Lung (tissue), 12 donors: Measurements from ENCODE around the gene PTPRB. TPM values are rescaled to one million over a fixed set of nuclear protein-coding genes. Genes with fewer than 3 reads are reported as not detected.

Experiments
- ATAC-seq: fragments of 200-7000 bp; cut with Tn5 transposase; one replicate; pipeline ENCODE4 v1.9.1; 2020; ENCODE audit warnings: moderate number of reproducible peaks; ENCODE audit not compliant: insufficient read depth, low FRiP score
- DNase-seq, 3 donors: peaks; one replicate each; pipeline ENCODE4 v3.0.0-alpha.2; 2013 to 2017
- H3K27ac ChIP-seq, 2 donors: one replicate each; pipeline ENCODE4 v1.5.1; 2013; ENCODE audit warnings: mild to moderate bottlenecking in 2 of 2, moderate library complexity in 2 of 2, control low read depth in 1 of 2, inconsistent platforms in 1 of 2, low read depth in 1 of 2, low read length in 1 of 2
- H3K27me3 ChIP-seq, 3 donors: one replicate each; pipeline ENCODE4 v1.5.1; 2013; ENCODE audit warnings: low read length in 2 of 3; ENCODE audit not compliant: control insufficient read depth in 3 of 3, insufficient read depth in 3 of 3
- H3K36me3 ChIP-seq, 4 donors: one replicate each; pipeline ENCODE4 v1.5.1; 2013; ENCODE audit warnings: low read length in 4 of 4, mild to moderate bottlenecking in 1 of 4, moderate library complexity in 1 of 4; ENCODE audit not compliant: control insufficient read depth in 4 of 4, insufficient read depth in 4 of 4
- H3K4me1 ChIP-seq, 5 donors: one replicate each; pipeline ENCODE4 v1.5.1; 2013; ENCODE audit warnings: low read length in 5 of 5, mild to moderate bottlenecking in 2 of 5, moderate library complexity in 1 of 5; ENCODE audit not compliant: control insufficient read depth in 5 of 5, insufficient read depth in 5 of 5
- H3K4me3 ChIP-seq: one replicate; pipeline ENCODE4 v1.5.1; 2013; ENCODE audit warnings: mild to moderate bottlenecking, control low read depth, moderate library complexity
- H3K9ac ChIP-seq, 2 donors: one replicate each; pipeline ENCODE4 v1.5.1; 2013; ENCODE audit warnings: low read length in 2 of 2, control low read depth in 1 of 2; ENCODE audit not compliant: insufficient read depth in 1 of 2
- H3K9me3 ChIP-seq, 4 donors: one replicate each; pipeline ENCODE4 v1.5.1; 2013; ENCODE audit warnings: low read length in 3 of 4, mild to moderate bottlenecking in 1 of 4, moderate library complexity in 1 of 4; ENCODE audit not compliant: control insufficient read depth in 4 of 4, insufficient read depth in 3 of 4
- WGBS, 2 donors: extraction: QIAGEN DNeasy Blood & Tissue Kit; methylation state at CpG; one replicate each; pipeline ENCODE4 v1.1.7; 2013; 5-methylcytosine and 5-hydroxymethylcytosine counted together
- polyA plus RNA-seq, 2 donors: library from polyadenylated mRNA; stranded (reverse); fragments of 200-250 nt; gene quantifications; one replicate each; pipeline ENCODE4 v1.2.1, GENCODE V29; 2013
- total RNA-seq, 2 donors: library from RNA; depleted of rRNA in 1 of 2; stranded (reverse); fragments of >200 nt in 1 of 2; gene quantifications; one replicate each; pipeline ENCODE4 v1.2.1, GENCODE V29; 2014 to 2021
- TF ChIP-seq, protein P1 (sequence below): IDR thresholded peaks from 2 replicates; pipeline ENCODE4 v1.5.1; 2012; ENCODE audit warnings: mild to moderate bottlenecking; ENCODE audit errors: control extremely low read depth, extremely low read depth
- donor health status: control.
- donor health status: control.
- donor health status: Bipolar disorder and iron deficiency.
- donor health status: healthy.
- donor health status: DM: yes; HTN: yes; CAD: no.

The PTPRB gene
- total and polyA plus RNA-seq, 4 donors, result 15.5 to 93.6 (median 47.9) TPM

DNA sequence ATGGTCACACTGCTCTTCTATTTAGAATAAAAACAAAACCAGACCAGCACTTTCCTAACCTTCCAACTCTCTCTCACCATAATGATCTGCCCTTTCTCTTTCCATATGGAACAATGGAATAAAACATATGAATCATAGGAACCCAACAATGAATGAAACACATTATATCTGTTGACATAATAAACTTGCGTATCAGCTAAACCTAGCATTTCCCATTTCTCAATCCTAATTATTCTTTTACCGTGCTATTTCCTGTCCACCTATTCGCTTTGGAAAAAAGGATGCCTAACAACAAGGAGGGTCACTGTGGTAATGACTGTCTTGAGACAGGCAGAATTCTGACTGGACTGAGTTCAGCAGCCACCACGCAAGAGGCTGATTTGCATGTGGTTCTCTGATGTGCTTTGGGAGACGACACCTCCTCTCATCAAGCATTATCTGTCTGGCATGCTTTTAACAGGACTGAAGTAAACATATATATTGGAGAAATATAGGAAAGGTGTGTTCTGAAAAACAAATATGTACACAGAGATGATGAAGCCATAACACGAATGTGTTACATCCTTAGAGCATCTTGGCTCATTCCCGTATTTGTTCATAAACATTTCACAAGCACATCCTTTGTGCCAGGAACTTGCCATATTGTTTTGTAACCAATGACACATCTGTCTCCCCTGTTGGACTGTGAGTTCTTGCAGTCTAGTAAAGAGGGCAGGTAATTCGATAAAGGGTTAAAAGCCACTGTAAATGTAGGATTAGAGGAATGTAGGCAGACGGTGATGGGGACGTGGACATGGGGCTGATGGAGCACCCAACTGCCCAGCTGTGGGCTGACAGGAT, 87.7 kb downstream of the PTPRB start:
- Histone ChIP-seq H3K27me3 (no peaks in the 10 kb centered on the region), H3K4me3 (no peak overlapping the region), H3K4me1 (peaks cover 0 to 24% (median 6%) of the 10 kb centered on the region in 5 donors), H3K27ac (peak overlapping the region in 1 of 2 donors; percentile 37), H3K36me3 (peaks cover 0 to 3% (median 0%) of the 10 kb centered on the region in 4 donors), H3K9me3 (no peaks in the 10 kb centered on the region), H3K9ac (no peak overlapping the region)
- 63 to 80% methylated on average over 10 of the region's 10 CpGs for WGBS, 2 donors
- DNase-seq, result peak in 2 of 3 donors; percentile 27 to 66
- TF ChIP-seq, protein P1, sequence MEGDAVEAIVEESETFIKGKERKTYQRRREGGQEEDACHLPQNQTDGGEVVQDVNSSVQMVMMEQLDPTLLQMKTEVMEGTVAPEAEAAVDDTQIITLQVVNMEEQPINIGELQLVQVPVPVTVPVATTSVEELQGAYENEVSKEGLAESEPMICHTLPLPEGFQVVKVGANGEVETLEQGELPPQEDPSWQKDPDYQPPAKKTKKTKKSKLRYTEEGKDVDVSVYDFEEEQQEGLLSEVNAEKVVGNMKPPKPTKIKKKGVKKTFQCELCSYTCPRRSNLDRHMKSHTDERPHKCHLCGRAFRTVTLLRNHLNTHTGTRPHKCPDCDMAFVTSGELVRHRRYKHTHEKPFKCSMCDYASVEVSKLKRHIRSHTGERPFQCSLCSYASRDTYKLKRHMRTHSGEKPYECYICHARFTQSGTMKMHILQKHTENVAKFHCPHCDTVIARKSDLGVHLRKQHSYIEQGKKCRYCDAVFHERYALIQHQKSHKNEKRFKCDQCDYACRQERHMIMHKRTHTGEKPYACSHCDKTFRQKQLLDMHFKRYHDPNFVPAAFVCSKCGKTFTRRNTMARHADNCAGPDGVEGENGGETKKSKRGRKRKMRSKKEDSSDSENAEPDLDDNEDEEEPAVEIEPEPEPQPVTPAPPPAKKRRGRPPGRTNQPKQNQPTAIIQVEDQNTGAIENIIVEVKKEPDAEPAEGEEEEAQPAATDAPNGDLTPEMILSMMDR, result no peak
- no peak for ATAC-seq

DNA sequence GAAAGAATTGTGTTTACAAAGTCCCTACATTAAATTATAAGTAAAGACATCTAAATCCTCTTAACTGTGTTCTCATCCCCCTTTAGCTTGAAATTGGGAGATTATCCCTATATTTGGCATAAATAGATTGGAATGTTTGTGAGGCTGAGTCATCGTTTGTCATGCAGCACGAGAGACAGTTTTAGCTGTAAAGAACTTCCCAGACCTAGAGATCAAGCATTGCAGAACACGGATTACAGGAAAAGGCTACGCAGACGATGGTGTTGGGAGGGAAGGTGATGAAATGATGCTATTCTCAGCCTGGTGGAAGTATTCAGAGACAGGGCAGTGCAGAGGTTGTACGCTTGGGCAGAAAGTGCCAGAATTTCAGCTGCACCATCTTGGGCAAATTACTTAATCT, 93.8 kb downstream of the PTPRB start:
- no peaks in the 10 kb centered on the region for H3K27me3 ChIP-seq
- peaks cover 0 to 3% (median 0%) of the 10 kb centered on the region in 5 donors for H3K4me1 ChIP-seq
- H3K9me3 ChIP-seq, result no peaks in the 10 kb centered on the region
- H3K36me3 ChIP-seq, result peaks cover 0 to 3% (median 0%) of the 10 kb centered on the region in 4 donors
- TF ChIP-seq, protein P1, result no peak
- ATAC-seq (no peak), DNase-seq (no peak)
- WGBS, 2 donors, result 58 to 84% methylated on average over 6 of the region's 6 CpGs
- H3K27ac ChIP-seq, result no peak overlapping the region
- H3K9ac ChIP-seq, result no peak overlapping the region
- no peak overlapping the region for H3K4me3 ChIP-seq

DNA sequence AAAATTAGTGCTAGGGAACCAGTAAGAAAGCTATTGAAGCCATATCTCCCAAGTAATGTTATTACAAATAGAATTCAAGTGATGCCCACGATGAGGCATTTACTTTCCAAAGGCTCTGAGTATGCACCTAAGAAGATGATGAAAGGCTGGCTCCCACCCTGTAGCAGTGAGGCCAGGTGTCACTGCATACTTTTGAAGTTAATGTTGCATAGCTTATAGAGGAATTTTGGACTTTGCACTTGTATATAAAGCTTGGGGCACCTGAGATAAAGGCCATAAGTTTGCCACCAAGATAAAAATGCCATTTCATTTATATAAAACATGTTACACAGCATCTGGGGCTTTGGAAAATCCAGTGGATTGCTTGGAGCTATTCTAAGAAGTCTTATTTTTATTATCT, 96.2 kb downstream of the PTPRB start:
- H3K27ac ChIP-seq, result no peak overlapping the region
- H3K36me3 ChIP-seq, result no peaks in the 10 kb centered on the region
- DNase-seq (no peak), ATAC-seq (no peak)
- H3K9ac ChIP-seq, result no peak overlapping the region
- peaks cover 0 to 3% (median 0%) of the 10 kb centered on the region in 5 donors for H3K4me1 ChIP-seq
- H3K4me3 ChIP-seq, result no peak overlapping the region
- TF ChIP-seq, protein P1, result no peak
- WGBS, 2 donors, result 57 to 59% methylated on average over 1 of the region's 1 CpG
- no peaks in the 10 kb centered on the region for H3K27me3 ChIP-seq
- H3K9me3 ChIP-seq, result no peaks in the 10 kb centered on the region
